K562 (cell line): Measurements from ENCODE around the gene GPATCH2. TPM values are rescaled to one million over a fixed set of nuclear protein-coding genes. Genes with fewer than 3 reads are reported as not detected.

Experiments used
- ATAC-seq: fragments of 200-7000 bp; cut with Tn5 transposase; 3 replicates; pipeline ENCODE4 v1.9.1; 2020; ENCODE audit warnings: moderate library complexity
- BruUV-seq: library from RNA; stranded (reverse); fragments of 400-500 nt; replicated peaks from 2 replicates; lab custom pipeline; 2021; lab: Mats Ljungman, UMichigan
- CTCF ChIA-PET: fragments of 300-600 bp; formaldehyde crosslinking; extraction: SDS; loops from one replicate; lab custom pipeline; 2021; ENCODE audit warnings: low intra/inter-chr PET ratio; lab: Yijun Ruan, JAX
- POLR2A ChIA-PET: fragments of 300-600, 350-650 bp; sonication (Branson Sonifier 250); formaldehyde crosslinking; extraction: SDS; loops from one replicate; lab custom pipeline; 2021; ENCODE audit warnings: antibody characterized with exemption, inconsistent platforms; lab: Yijun Ruan, JAX
- DNase-seq, 4 experiments: peaks; one replicate each; pipeline versions ENCODE4 v3.0.0 to v3.0.0-alpha.2; 2011 to 2018; ENCODE audit warnings: low spot score in 3 of 4, mixed read lengths in 3 of 4; ENCODE audit errors: extremely low read depth in 1 of 4
- FAIRE-seq: peaks from 2 replicates; lab custom pipeline; 2011; peaks lifted over from hg19 to GRCh38; lab: Jason Lieb, UNC
- H2AFZ ChIP-seq: 2 replicates; pipeline ENCODE4 v1.6.0; 2011; ENCODE audit warnings: low read depth, low read length, control low read depth, inconsistent platforms
- H3K27ac ChIP-seq: fragments of 200-600 bp; 3 replicates; pipeline ENCODE4 v1.8.0; 2011; ENCODE audit warnings: low read depth, mild to moderate bottlenecking, control low read depth, inconsistent platforms, low read length, moderate library complexity, mixed read lengths; ENCODE audit errors: extremely low read depth
- H3K27me3 ChIP-seq, 2 experiments: fragments of 300-600 bp in 1 of 2; 2 replicates in 1 of 2; 3 replicates in 1 of 2; pipeline versions ENCODE4 v1.6.0 to v1.8.0; 2011; ENCODE audit warnings: inconsistent platforms in 2 of 2, low read length in 2 of 2, mild to moderate bottlenecking in 1 of 2, mixed read lengths in 1 of 2, moderate library complexity in 1 of 2; ENCODE audit not compliant: control insufficient read depth in 2 of 2, insufficient read depth in 2 of 2
- H3K36me3 ChIP-seq: fragments of 300-600 bp; 3 replicates; pipeline ENCODE4 v1.8.0; 2011; ENCODE audit warnings: mild to moderate bottlenecking, low read length, inconsistent platforms; ENCODE audit not compliant: control insufficient read depth, insufficient read depth
- H3K4me1 ChIP-seq, 2 experiments: fragments of 200-600 bp in 1 of 2; replicated peaks in 1 of 2; 2 replicates in 1 of 2; 3 replicates in 1 of 2; pipeline versions ENCODE4 v1.5.1 to v1.8.0; 2011; ENCODE audit warnings: inconsistent platforms in 2 of 2, low read length in 2 of 2, mild to moderate bottlenecking in 1 of 2, mixed read lengths in 1 of 2, moderate library complexity in 1 of 2; ENCODE audit not compliant: control insufficient read depth in 2 of 2, insufficient read depth in 2 of 2
- H3K4me2 ChIP-seq: 2 replicates; pipeline ENCODE4 v1.6.1; 2011; ENCODE audit warnings: low read length, control low read depth, inconsistent platforms, mixed read lengths; ENCODE audit not compliant: insufficient read depth
- H3K4me3 ChIP-seq: fragments of 200-600 bp; sonication (generic), shearing (Covaris generic); 2 replicates; pipeline ENCODE4 v1.5.1; 2016; ENCODE audit warnings: control low read depth, inconsistent platforms
- H3K79me2 ChIP-seq: fragments of 200-600 bp; 3 replicates; pipeline ENCODE4 v1.8.0; 2011; ENCODE audit warnings: low read length, inconsistent platforms; ENCODE audit not compliant: control insufficient read depth, insufficient read depth
- H3K9ac ChIP-seq, 2 experiments: 2 replicates each; pipeline versions ENCODE4 v1.6.0 to v1.6.1; 2011; ENCODE audit warnings: low read depth in 2 of 2, low read length in 2 of 2, control low read depth in 1 of 2, inconsistent platforms in 1 of 2, mild to moderate bottlenecking in 1 of 2, mixed read lengths in 1 of 2; ENCODE audit not compliant: insufficient read depth in 1 of 2
- H3K9me1 ChIP-seq: one replicate; pipeline ENCODE4 v1.6.0; 2011; ENCODE audit warnings: inconsistent platforms, mild to moderate bottlenecking, low read length, moderate library complexity; ENCODE audit not compliant: control insufficient read depth, insufficient read depth
- H3K9me3 ChIP-seq: replicated peaks from 2 replicates; pipeline ENCODE4 v1.5.1; 2011; ENCODE audit warnings: low read depth, low read length, inconsistent platforms; ENCODE audit not compliant: control insufficient read depth, insufficient read depth
- H4K20me1 ChIP-seq: replicated peaks from 2 replicates; pipeline ENCODE4 v1.6.1; 2011; ENCODE audit warnings: low read length, inconsistent platforms, mixed read lengths; ENCODE audit not compliant: control insufficient read depth, insufficient read depth
- ARHGAP35 ChIP-seq: fragments of 450-650 bp; IDR thresholded peaks from 2 replicates; pipeline ENCODE4 v1.6.1; 2018; ENCODE audit not compliant: partially characterized antibody
- HMGN3 ChIP-seq: IDR thresholded peaks from 2 replicates; pipeline ENCODE4 v1.6.1; 2011; ENCODE audit warnings: borderline replicate concordance, low read depth, mild to moderate bottlenecking, mixed read lengths, low read length; ENCODE audit not compliant: insufficient read length; ENCODE audit errors: extremely low read depth
- RBM17 ChIP-seq: fragments of 200-400 bp; formaldehyde crosslinking; IDR thresholded peaks from 2 replicates; pipeline ENCODE4 v1.6.1; 2017; ENCODE audit warnings: low read depth, mild to moderate bottlenecking, low read length, borderline replicate concordance
- TCF3 ChIP-seq: sonication (generic); formaldehyde crosslinking; IDR thresholded peaks from 2 replicates; pipeline ENCODE4 v1.4.0; 2020; ENCODE audit warnings: mild to moderate bottlenecking, missing genetic modification reagents
- ZNF197 ChIP-seq: fragments of 200-800 bp; sonication (Bioruptor generic); IDR thresholded peaks from 2 replicates; pipeline ENCODE4 v1.6.1; 2016; ENCODE audit warnings: low read depth, missing genetic modification characterization, missing compliant biosample characterization
- ZNF586 ChIP-seq: fragments of 450-650 bp; formaldehyde crosslinking; conservative IDR thresholded peaks from 2 replicates; pipeline ENCODE4 v1.4.0; 2020; ENCODE audit warnings: mild to moderate bottlenecking, moderate library complexity
- WGBS: fragments of 100-300 bp; shearing (Covaris generic); methylation state at CpG from one replicate; pipeline ENCODE4 v1.1.6; 2016; ENCODE audit warnings: low coverage, mixed read lengths; ENCODE audit not compliant: insufficient coverage; ENCODE audit errors: missing lambda C conversion rate; 5-methylcytosine and 5-hydroxymethylcytosine counted together
- in situ Hi-C: fragments of 300-500 bp; cut with MboI; formaldehyde crosslinking; loops from 4 replicates; pipeline ENCODE4 v1.15.0; 2018; ENCODE audit warnings: inconsistent platforms, mixed read lengths
- intact Hi-C: fragments of 100-400 bp; cut with micrococcal nuclease; formaldehyde crosslinking; loops from 2 replicates; pipeline ENCODE4 v1.14.2; 2022
- polyA plus RNA-seq, 8 experiments: library from polyadenylated mRNA; depleted of rRNA in 4 of 8; stranded (reverse) in 5 of 8; unstranded in 3 of 8; fragments of >200 nt; fragmentation: Nextera tagmentation in 2 of 8; fragmentation: Illumina TruSeq in 1 of 8; extraction: Ambion mirVana in 2 of 8; extraction: Trizol in 1 of 8; gene quantifications; 2 replicates each; pipeline versions ENCODE4 v1.2.1 to v1.2.3, GENCODE V29; 2011 to 2014; ENCODE audit warnings: inconsistent platforms in 1 of 8, missing spikeins in 1 of 8
- total RNA-seq, 7 experiments: library from RNA; depleted of rRNA in 6 of 7; stranded (reverse); fragments of >200 nt in 6 of 7; fragmentation: Illumina TruSeq in 2 of 7; extraction: Trizol in 2 of 7; gene quantifications; 2 replicates each; pipeline versions ENCODE4 v1.2.1 to v1.2.3, GENCODE V29; 2011 to 2021; ENCODE audit warnings: low replicate concordance in 1 of 7

Gene GPATCH2
- total and polyA plus RNA-seq, 9 of the 15 experiments (the other 6 are each of a cell fraction or from before 2014, with no cell fraction given): 0.38 to 2.0 (median 0.55) TPM

GRCh38 chr1:217478450-217478849 is 152.4 kb downstream of the GPATCH2 start:
- CTCF ChIA-PET: no interaction called here
- no peaks in the 10 kb centered on the region for H4K20me1 ChIP-seq
- in situ Hi-C loops (no loop called here), intact Hi-C loops (no loop called here)
- H3K27me3 ChIP-seq: no peaks in the 10 kb centered on the region
- DNase-seq: no peak
- TF ChIP-seq ZNF197 (CRISPR knock-in tag): no peak
- no peak for TF ChIP-seq HMGN3
- no peak for TF ChIP-seq RBM17
- H3K79me2 ChIP-seq: no peaks in the 10 kb centered on the region
- H3K27ac ChIP-seq: no peak overlapping the region
- no peak overlapping the region for H3K4me2 ChIP-seq
- POLR2A ChIA-PET: no interaction called here
- no peaks in the 10 kb centered on the region for H3K9me1 ChIP-seq
- H3K36me3 ChIP-seq: no peaks in the 10 kb centered on the region
- H3K9me3 ChIP-seq: 0 out of 2 replicates have a peak, but pooled peaks cover 2% of the 10 kb centered on the region
- no peak for ATAC-seq
- no peaks in the 10 kb centered on the region for H3K4me1 ChIP-seq
- no peak for FAIRE-seq
- H2AFZ ChIP-seq: no peak overlapping the region
- no peak overlapping the region for H3K9ac ChIP-seq
- H3K4me3 ChIP-seq: no peak overlapping the region
- BruUV-seq: no TSS peak

- H3K4me2 ChIP-seq: no peak overlapping the region
- H3K9me1 ChIP-seq: no peaks in the 10 kb centered on the region
- POLR2A ChIA-PET: no interaction called here
- FAIRE-seq: no peak
- no peak for ATAC-seq
- H3K9ac ChIP-seq: no peak overlapping the region
- WGBS: 0% methylated on average over 1 of the region's 1 CpG
- in situ Hi-C loops (no loop called here), intact Hi-C loops (no loop called here)
- H3K27me3 ChIP-seq: no peaks in the 10 kb centered on the region
- H3K4me3 ChIP-seq: no peak overlapping the region
- H2AFZ ChIP-seq: no peak overlapping the region
- no peaks in the 10 kb centered on the region for H3K4me1 ChIP-seq
- peaks cover 2% of the 10 kb centered on the region; the same call in 1 of the 2 replicates for H3K9me3 ChIP-seq
- H3K79me2 ChIP-seq: no peaks in the 10 kb centered on the region
- H3K36me3 ChIP-seq: no peaks in the 10 kb centered on the region
- CTCF ChIA-PET: no interaction called here
- H4K20me1 ChIP-seq: no peaks in the 10 kb centered on the region
- DNase-seq: no peak
- TF ChIP-seq TCF3 (CRISPR knock-in tag): peak; percentile 66
- no peak for TF ChIP-seq ARHGAP35
- TF ChIP-seq ZNF586 (CRISPR knock-in tag): no peak
- H3K27ac ChIP-seq: no peak overlapping the region
- no TSS peak for BruUV-seq
Observed at GRCh38 chr1:217472915-217473314, 158.0 kb downstream of the GPATCH2 start.
